ENCODE data around the gene SURF6. TPM values are rescaled to one million over a fixed set of nuclear protein-coding genes. Genes with fewer than 3 reads are reported as not detected.
"Not testable (repeated sequence)": the region's sequence is repeated elsewhere in the genome, so short reads cannot be mapped to it uniquely, and the experiment has no call there.

Gene SURF6
- total RNA-seq, 1 experiment from 2014 or later, result 8.9 TPM

DNA sequence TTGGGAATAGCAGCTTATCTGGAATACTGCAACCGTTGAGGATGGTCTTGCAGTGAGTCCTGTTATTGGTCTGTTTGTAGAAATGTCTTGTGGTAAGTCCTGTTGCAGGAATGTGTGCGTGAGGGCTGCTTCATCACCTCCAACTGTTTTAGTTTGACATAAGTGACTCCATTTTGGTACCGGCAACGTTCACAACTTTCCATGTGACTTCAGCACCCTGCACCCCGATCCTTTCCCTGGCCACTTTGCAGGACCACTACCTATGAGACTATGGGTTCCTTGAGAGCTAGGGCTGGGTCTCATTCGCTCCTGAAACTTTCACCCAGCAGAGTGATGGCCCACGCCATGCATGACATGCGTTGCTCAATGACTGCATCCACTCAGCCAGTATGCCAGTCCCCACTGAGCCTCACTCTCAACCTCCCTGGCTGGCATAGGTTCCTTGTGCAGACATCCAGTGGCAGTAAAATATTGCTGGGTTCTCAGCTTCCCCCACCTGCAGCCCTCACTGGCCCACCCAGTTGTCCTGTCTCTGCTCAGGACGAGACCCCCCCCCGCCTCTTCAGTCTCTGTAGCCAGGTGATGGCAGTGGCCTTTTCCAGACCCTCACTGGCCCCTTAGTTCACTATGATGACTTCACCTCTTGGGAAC is 8.0 kb downstream of the SURF6 start:
- DNase-seq (ENCODE audit: low spot score), result no peak

- not testable (repeated sequence) for DNase-seq (ENCODE audit: low spot score)
These were observed 9.0 kb downstream of the SURF6 start for GRCh38 chr9:133327021-133327420.

- DNase-seq (ENCODE audit: low spot score), result no peak
These were observed 11.8 kb downstream of the SURF6 start for GRCh38 chr9:133323991-133324703.

DNA sequence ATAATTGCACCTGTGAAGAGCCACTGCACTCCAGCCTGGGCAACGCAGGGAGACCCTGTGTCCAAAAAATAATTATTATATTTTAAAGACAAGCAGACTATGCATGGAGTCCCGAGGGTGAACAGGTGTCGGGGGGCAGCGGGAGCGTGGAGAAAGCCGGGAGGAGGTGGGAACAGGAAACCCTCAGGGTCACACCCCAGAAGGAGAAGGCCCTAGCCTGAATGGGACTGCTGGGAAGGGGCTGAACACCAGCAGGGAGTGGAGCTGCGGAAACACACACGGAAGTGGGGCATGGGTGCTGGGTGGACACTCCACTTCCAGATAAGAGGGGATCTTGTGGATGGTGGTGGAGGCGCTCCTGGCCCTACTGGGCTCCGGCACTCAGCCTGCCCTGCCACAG is 12.8 kb downstream of the SURF6 start:
- DNase-seq (ENCODE audit: low spot score), result no peak

DNA sequence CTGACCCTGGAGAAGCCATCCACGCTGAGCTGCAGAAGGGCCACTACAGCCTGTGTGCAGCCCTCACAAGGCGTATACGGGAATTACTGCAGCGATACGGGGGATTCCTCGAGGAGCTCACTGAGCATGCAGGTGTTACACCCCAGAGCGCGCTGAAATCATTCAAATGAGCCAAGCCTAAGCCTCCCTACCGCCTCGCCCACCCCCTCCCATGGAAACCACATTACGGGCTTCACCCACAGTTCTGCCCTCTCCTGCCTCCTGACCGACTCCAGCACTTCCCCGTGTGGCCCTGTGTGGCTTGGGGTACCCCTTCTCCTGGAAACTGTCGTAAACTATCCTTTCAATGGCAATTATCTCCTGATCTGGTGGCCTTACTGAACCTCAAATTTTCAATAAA is 13.3 kb downstream of the SURF6 start:
- no peak for DNase-seq (ENCODE audit: low spot score)

DNA sequence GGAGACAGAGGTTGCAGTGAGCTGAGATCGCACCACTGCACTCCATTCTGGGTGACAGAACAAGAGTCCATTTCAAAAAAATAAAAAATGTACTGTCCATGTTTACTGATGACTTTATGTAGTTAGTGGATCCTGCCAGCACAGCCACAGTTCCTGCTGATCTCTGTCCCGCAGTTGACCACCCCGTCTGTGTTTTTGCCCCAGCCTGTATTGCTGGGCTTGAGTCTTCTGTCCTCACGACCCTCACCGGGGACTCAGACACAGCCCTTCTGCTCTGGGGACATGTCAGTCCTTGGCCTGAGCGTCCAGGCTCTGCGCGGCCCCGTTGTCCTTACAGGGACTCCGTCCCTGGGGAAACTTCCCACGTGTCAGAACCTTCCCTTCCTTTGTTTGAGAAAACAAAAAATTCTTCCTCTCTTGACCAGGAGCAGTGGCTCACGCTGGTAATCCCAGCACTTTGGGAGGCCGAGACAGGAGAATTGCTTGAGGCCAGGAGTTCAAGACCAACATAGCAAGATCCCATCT is 14.5 kb downstream of the SURF6 start:
- no peak for DNase-seq (ENCODE audit: low spot score)

- no peak for DNase-seq (ENCODE audit: low spot score)
These were observed 15.5 kb downstream of the SURF6 start for GRCh38 chr9:133320421-133320881.

DNA sequence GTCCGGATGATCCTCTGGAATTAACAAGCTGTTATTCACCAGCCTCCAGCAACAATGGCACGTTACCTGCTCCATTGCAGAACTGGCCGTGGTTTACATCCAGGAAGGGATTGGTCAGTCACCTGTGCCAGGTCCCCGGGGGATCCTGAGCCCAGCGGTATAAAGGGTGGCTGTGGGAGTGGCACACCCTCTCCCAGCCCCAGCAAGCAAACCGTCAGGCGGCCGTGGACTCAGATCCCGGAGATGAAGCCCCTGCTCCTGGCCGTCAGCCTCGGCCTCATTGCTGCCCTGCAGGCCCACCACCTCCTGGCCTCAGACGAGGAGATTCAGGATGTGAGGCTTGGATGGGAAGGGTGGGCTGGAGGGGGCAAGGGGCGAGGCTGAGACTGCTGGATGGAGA is 18.4 kb downstream of the SURF6 start:
- not testable (repeated sequence) for DNase-seq (ENCODE audit: low spot score)

DNA sequence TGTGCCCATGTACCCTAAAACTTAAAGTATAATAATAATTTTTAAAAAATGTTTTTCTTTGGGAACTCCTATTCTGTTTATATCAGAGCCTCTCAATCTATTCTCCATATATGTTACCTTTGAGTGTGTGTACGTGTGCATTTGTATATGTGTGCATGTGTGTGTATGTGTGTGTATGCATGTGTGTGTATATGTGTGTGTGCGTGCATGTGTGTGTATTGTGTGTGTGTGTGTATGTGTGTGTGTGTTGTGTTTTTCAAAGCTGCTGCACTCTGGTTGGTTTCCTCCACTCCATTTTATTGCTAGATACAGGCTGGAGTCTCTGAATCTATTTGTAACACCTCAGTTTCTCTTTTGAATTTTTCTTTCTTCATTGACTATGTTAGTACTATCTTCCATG is 20.0 kb downstream of the SURF6 start:
- DNase-seq (ENCODE audit: low spot score), result no peak

DNA sequence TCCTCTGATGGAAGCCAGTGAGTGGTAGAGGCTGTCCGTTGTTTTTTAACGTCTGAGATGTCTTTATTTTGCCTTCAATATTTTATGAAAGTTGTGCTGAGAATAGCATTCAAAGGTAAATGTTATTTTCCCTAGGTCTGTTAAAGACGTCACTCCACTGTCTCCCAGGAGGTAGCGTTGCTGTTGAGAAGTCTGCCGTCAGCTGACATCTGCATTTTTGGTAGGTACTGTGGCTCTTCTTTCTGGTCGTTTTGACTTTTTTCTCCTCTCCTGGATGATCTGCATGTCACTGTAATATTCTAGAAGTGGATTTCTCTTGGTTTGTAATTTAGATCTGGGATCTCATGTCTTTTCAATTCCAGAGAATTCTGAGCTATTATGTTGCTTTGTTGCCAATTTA is 26.4 kb downstream of the SURF6 start:
- DNase-seq (ENCODE audit: low spot score), result no peak

- DNase-seq (ENCODE audit: low spot score), result no peak
These were observed 28.7 kb downstream of the SURF6 start for GRCh38 chr9:133307301-133307700.

DNA sequence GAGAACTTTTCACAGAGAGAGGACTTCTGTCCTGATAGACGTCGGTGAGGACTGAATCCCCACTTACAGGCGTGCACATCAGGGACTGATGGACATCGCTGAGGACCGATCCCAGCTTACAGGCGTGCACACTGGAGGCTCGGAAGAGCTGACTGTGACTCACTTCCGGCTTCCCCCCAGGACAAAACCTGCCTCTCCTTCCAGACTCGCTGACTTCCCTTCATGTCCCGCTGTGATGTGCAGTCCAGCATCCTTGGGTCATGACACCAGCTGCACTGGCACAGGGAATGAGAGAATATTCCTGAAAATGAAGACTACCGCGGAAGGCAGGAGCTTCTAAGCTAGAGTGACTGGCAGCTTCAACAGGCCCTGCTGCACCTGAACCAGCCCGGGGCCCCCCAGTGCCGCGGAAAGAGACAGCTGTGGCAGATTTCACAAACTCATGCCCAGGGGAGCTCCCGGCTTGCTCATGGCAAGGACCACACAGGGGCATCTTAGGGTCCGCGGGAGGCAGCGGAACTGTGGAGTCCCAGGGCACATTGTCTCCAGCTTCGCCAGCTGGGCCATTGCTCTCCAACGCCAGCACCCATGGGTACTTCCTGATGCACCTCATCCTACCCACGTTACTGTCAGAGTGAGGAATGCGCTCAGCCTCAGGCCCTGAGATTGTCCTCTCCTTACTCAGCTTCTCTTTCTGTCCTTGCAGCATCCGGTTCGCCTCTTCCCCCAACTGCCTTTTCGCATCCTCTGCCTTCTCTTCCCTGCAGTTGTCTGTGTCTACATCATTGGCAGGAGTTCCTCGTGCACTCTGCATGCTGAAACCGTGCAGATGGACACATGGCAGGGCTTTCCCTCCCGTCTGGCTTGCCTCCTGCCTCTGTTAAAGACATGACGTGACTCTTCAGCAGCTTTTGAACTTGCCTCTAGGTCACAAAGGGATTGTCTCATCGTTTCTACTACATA is 29.5 kb downstream of the SURF6 start:
- no peak for DNase-seq (ENCODE audit: low spot score)

GRCh38 chr9:133305731-133306130 is 30.3 kb downstream of the SURF6 start:
- no peak for DNase-seq (ENCODE audit: low spot score)

DNA sequence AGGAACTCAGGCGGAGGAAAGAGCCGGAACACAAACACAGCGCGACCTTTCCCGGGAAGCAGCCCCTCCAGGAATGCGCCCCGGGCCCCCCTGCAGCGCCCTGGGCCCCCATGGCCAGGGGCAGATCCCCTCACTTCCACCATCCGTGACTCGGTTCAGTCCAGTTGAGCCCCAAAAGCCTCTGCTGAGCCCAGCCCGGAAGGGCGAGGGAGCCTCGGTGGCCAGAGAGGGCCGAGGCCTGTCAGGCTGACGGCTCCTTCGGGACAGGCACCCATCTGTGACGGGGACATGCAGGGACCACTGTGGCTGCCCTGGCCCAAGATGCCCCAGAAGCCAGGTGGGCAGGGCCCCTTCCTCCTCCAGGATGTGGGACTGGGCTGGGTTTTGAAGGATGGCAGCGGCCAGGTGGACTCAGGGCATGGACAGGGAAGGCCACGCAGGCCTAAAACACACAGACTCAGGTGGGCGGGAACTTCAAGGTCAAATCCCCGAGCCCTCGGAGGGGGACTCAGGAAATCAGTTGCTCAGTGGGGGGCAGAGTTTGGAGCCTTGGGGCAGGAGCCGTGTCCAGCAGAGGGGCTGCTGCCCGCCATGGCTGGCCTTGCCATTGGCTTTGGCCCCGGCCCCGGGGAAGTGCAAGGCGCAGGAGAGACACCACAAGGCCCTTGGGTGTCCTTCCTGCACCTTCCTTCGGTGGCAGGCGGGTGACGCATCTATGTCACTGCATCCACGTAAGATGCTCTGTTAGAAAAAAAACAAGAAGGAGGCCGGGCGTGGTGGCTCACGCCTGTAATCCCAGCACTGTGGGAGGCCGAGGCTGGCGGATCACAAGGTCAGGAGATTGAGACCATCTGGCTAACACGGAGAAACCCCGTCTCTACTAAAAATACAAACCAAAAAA is 31.3 kb downstream of the SURF6 start:
- DNase-seq (ENCODE audit: low spot score), result no peak

DNA sequence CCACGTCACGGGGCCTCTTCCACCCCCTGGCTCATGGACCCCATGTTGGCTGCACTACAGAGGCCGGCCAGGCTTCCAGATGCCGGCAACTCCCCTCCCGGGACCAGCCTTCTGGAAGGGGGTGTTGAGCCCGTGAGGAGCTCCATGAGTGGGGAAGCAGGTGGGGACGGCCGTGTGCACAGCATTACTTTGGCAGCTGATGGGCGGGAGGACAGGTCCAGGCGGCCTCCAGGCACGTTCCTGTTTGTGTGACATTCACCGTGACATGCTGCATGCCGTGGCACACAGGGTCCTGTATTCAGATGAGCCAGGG is 31.9 kb downstream of the SURF6 start:
- no peak for DNase-seq (ENCODE audit: low spot score)

DNA sequence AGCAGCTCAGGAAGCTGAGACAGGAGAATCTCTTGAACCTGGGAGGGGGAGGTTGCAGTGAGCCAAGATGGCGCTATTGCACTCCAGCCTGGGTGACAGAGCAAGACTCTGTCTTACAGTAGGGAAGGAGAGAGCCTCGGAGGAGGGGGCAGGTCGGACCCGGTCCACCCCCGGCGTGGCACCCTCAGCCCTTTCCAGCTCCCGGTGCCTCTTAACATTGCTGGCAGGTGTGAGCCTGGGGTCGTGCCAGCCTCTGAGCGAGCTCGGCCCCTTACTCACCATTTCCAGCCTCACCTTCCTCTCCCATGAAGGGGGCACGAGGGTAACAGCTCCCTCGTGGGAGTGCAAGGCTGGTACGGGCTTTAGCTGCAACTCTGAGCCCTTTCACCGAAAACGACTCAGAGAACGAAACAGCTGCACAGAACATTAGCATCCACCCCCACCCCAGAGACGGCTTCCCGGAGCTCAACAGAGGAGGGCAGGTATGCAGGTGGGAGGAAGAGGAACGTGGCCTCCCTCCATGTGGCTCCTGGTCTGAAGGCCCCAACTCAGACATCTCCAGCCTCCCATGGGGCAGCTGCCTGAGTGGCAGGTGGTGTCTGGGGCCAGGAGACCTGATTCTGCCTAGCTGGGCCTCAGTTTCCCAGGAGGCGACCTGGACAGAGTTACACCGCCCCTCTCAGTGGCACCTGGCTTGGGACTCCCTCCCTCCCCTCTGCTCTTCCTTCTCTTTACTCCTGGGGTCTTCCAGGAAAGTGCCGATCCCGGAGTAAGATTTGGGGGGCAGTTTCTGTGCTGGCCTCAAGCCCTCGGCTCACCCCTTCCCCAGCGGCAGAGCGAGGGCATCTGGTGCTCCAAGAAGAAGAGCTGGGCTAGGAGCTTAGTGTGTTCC is 32.5 kb downstream of the SURF6 start:
- DNase-seq (ENCODE audit: low spot score), result no peak

DNA sequence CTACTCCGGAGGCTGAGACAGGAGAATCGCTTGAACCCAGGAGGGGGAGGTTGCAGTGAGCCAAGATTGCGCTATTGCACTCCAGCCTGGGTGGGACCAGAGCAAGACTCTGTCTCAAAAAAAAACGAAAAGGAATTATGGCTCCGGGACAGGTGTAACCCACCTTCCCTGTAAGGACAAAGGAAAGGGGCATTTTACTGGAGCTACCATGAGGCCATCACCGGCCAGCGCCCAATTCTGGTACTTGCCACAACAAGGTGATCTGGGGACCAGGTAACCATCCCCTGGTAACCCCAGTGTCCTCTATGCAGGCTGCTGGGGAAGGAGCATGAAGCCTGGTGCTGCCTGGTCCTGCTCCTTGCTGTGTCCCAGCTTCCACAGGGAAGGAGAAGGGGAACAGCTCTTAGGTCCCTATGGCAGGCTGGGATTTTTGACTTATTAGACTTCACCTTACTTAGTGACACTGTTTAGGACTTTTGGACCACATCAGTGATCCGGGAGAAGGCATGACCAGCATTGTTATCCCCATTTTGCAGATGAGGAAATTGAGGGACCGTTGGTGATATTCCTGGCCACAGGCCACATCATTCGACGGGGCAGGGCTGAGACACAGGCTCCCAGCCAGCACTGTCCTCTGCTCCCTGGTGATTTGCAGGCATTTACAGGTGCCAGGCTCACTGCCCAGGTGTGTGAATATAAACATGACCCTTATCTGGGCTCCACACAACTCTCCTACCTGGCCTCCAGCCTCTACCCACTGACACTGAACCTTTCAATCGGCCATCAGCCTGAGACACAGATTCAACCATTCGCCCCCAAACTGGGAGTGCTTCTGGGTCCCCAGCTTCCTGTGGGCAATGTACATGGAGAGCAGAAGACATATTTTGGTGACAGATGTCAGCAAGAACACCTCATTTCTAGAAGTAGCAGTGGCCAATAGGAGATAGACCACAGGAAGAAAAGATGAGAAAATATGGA is 34.4 kb downstream of the SURF6 start:
- no peak for DNase-seq (ENCODE audit: low spot score)

DNA sequence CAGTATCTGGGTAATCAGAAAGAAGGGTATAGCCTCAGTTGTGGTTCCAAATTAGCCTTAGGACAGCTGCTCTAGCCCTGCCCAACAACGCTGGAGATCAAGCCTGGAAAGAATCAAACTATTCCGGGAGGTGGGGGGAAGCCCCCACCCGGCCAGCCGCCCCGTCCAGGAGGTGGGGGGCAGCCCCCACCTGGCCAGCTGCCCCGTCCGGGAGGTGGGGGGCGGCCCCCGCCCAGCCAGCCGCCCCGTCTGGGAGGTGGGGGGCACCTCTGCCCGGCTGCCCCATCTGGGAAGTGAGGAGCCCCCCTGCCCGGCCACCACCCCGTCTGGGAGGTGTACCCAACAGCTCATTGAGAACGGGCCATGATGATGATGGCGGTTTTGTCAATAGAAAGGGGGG is 36.0 kb downstream of the SURF6 start:
- not testable (repeated sequence) for DNase-seq (ENCODE audit: low spot score)

- no peak for DNase-seq (ENCODE audit: low spot score)
These were observed 41.7 kb downstream of the SURF6 start for GRCh38 chr9:133294257-133294656.
